Esophagus muscularis mucosa (tissue), 4 donors: ENCODE data around the gene ATXN10. TPM values are rescaled to one million over a fixed set of nuclear protein-coding genes. Genes with fewer than 3 reads are reported as not detected.

Experiments
- DNase-seq: peaks from one replicate; pipeline ENCODE4 v3.0.0-alpha.2; 2017; ENCODE audit errors: extremely low spot score
- H3K27ac ChIP-seq, 4 donors: fragments of 200-600 bp; sonication (generic); replicated peaks in 1 of 4; 1 replicate in 3 of 4; 2 replicates in 1 of 4; pipeline ENCODE4 v1.5.1; 2016 to 2019; ENCODE audit warnings: mild to moderate bottlenecking in 1 of 4
- H3K27me3 ChIP-seq, 4 donors: fragments of 200-600 bp; sonication (generic); one replicate each; pipeline versions ENCODE4 v1.5.1 to v1.6.0; 2016 to 2019
- H3K36me3 ChIP-seq, 4 donors: fragments of 200-600 bp; sonication (generic); one replicate each; pipeline ENCODE4 v1.5.1; 2016 to 2019
- H3K4me1 ChIP-seq, 4 donors: fragments of 200-600 bp; sonication (generic); one replicate each; pipeline ENCODE4 v1.5.1; 2016 to 2019
- H3K4me3 ChIP-seq, 4 donors: fragments of 200-600 bp; sonication (generic); 1 replicate in 2 of 4; 2 replicates in 2 of 4; pipeline ENCODE4 v1.5.1; 2016 to 2019; ENCODE audit warnings: mild to moderate bottlenecking in 4 of 4, moderate library complexity in 1 of 4
- H3K9me3 ChIP-seq, 4 donors: fragments of 200-600 bp; sonication (generic); 1 replicate in 3 of 4; 2 replicates in 1 of 4; pipeline ENCODE4 v1.5.1; 2016 to 2019
- EP300 ChIP-seq: sonication (generic); formaldehyde crosslinking; IDR thresholded peaks from one replicate; pipeline ENCODE4 v1.6.1; 2017; ENCODE audit warnings: antibody characterized with exemption
- POLR2A ChIP-seq: fragments of 450-650 bp; IDR thresholded peaks from one replicate; pipeline ENCODE4 v1.6.1; 2017; ENCODE audit warnings: antibody characterized with exemption, moderate library complexity, mild to moderate bottlenecking, low read depth
- POLR2AphosphoS5 ChIP-seq, 2 donors: sonication (generic); formaldehyde crosslinking; IDR thresholded peaks; one replicate each; pipeline ENCODE4 v1.6.1; 2017; ENCODE audit warnings: antibody characterized with exemption in 2 of 2
- WGBS: methylation state at CpG from one replicate; pipeline ENCODE4 v1.1.5; 2018; 5-methylcytosine and 5-hydroxymethylcytosine counted together
- intact Hi-C: fragments of 100-400 bp; cut with DNase I; formaldehyde crosslinking; loops from one replicate; pipeline ENCODE4 v1.15.1; 2023
- total RNA-seq, 4 donors: library from RNA; depleted of rRNA; stranded (reverse); fragments of >200 nt; gene quantifications; one replicate each; pipeline versions ENCODE4 v1.1.0 to v1.2.1, GENCODE V29; 2016
- TF ChIP-seq, protein P1 (sequence below), 3 experiments: fragments of 200-600 bp in 2 of 3; fragments of 450-650 bp in 1 of 3; sonication (generic) in 2 of 3; IDR thresholded peaks; one replicate each; pipeline ENCODE4 v1.5.1; 2017 to 2019; ENCODE audit warnings: antibody characterized with exemption in 3 of 3, mild to moderate bottlenecking in 2 of 3, moderate library complexity in 1 of 3

The ATXN10 gene
- total RNA-seq, 4 donors from 2014 or later, result 67.5 to 126 (median 91.2) TPM

DNA sequence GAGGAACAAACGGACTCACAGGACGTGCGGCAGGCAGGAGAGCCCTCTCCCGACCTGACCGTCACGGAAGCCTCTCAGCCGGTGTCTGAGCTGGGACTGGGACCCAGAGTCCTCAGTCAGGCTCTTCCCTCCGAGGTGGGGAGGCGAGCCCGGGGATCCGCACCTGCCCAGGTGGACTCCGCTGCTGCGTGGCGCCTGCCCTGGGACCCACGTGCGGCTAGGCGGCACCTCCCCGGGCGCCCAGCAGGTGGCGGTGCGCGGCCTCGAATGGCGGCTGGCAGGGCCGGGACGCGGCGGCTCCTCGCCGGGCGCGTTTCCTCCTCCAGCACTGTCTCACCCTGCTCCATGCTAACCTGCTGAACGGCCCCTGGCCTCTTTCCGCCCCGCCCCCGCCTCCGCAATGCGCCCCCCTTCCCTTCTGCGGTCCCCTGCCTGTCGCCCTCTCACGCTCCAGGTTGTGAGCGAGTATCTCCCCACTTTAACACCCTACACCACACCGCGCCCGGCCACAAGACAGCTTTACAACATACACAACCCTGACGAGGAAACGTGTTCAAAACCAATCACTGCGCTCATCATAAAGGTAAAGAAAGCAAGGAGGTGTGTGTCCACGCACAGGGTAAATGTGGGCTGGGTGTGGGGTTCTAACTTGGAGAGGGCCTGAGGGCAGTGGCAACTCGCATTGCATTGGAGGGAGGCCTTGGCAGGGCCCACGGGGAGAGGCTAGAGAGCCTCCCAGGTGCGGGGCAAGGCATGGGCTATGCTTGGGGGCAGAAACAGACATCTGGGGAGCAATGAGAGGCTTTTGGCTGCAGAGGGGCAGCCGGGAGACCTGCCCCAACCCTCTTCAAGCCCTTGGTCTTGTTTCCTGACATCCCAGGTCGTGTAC lies 25.9 kb upstream of the ATXN10 start:
- peaks cover 9 to 11% (median 10%) of the 10 kb centered on the region in 4 donors for H3K4me1 ChIP-seq
- TF ChIP-seq, protein P1, sequence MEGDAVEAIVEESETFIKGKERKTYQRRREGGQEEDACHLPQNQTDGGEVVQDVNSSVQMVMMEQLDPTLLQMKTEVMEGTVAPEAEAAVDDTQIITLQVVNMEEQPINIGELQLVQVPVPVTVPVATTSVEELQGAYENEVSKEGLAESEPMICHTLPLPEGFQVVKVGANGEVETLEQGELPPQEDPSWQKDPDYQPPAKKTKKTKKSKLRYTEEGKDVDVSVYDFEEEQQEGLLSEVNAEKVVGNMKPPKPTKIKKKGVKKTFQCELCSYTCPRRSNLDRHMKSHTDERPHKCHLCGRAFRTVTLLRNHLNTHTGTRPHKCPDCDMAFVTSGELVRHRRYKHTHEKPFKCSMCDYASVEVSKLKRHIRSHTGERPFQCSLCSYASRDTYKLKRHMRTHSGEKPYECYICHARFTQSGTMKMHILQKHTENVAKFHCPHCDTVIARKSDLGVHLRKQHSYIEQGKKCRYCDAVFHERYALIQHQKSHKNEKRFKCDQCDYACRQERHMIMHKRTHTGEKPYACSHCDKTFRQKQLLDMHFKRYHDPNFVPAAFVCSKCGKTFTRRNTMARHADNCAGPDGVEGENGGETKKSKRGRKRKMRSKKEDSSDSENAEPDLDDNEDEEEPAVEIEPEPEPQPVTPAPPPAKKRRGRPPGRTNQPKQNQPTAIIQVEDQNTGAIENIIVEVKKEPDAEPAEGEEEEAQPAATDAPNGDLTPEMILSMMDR (IDR thresholded peaks at IDR 0.05), result peak; percentile 94 to 99 (median 97)
- no peak for TF ChIP-seq POLR2A

DNA sequence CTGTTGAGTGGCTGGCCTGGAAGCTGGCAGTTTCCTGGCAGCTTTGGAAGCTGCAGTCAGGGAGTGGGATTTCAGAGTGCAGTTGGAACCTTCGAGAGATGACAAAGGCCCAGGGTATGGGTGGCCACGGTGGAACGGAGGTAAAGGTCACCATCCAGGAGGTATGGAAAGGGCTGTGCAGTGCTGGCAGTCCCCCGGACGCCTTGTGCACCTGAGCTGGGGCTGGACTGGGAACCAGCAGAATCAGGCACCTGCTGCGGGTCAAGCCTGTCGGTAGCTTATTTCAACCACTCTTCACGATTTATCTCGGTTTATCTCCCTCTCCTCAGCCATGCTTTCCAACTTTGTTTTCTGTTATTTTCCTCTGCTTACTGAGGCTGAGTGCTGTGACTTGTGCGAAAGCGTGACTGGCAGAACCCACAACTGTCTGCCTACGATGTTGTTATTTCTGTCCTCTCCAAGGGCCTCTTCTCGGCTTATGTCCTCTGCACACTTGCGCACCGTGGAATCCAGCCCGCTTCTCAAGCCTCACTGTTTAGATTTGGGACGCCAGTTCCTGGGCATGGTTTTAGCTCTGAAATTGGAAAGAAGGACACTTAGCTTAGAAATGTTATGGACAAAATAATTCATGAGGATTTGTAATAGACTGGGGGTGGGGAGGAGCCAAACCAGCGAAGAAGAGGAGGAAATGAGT lies 24.0 kb upstream of the ATXN10 start:
- peaks cover 0 to 65% (median 7%) of the 10 kb centered on the region in 4 donors for H3K27me3 ChIP-seq
- H3K36me3 ChIP-seq, result no peaks in the 10 kb centered on the region
- TF ChIP-seq EP300 (no peak), POLR2A (no peak), POLR2AphosphoS5 (IDR thresholded peaks at IDR 0.05) (no peak)
- TF ChIP-seq, protein P1 (IDR thresholded peaks at IDR 0.05), result no peak
- intact Hi-C loops, result loop anchor here (10.0 kb wide), 1 partner anchor 187 kb away; no protein-coding TSS in a partner anchor
- WGBS, result 88% methylated on average over 18 of the region's 18 CpGs
- no peak overlapping the region for H3K4me3 ChIP-seq
- H3K27ac ChIP-seq, result no peak overlapping the region
- no peak for DNase-seq
- no peaks in the 10 kb centered on the region for H3K9me3 ChIP-seq
- H3K4me1 ChIP-seq, result peaks cover 9 to 11% (median 10%) of the 10 kb centered on the region in 4 donors

More for the DNA sequence above, 25.9 kb upstream of the ATXN10 start:
- Histone ChIP-seq H3K27ac (no peak overlapping the region), H3K27me3 (peaks cover 0 to 67% (median 8%) of the 10 kb centered on the region in 4 donors), H3K9me3 (no peaks in the 10 kb centered on the region), H3K4me3 (peak overlapping the region in 2 of 4 donors; percentile 5 to 27), H3K36me3 (no peaks in the 10 kb centered on the region)
- 37% methylated on average over 31 of the region's 54 CpGs for whole genome bisulfite sequencing
- no peak for DNase-seq
- intact Hi-C loops, result loop anchor here (10.0 kb wide), 1 partner anchor 189 kb away; no protein-coding TSS in a partner anchor

DNA sequence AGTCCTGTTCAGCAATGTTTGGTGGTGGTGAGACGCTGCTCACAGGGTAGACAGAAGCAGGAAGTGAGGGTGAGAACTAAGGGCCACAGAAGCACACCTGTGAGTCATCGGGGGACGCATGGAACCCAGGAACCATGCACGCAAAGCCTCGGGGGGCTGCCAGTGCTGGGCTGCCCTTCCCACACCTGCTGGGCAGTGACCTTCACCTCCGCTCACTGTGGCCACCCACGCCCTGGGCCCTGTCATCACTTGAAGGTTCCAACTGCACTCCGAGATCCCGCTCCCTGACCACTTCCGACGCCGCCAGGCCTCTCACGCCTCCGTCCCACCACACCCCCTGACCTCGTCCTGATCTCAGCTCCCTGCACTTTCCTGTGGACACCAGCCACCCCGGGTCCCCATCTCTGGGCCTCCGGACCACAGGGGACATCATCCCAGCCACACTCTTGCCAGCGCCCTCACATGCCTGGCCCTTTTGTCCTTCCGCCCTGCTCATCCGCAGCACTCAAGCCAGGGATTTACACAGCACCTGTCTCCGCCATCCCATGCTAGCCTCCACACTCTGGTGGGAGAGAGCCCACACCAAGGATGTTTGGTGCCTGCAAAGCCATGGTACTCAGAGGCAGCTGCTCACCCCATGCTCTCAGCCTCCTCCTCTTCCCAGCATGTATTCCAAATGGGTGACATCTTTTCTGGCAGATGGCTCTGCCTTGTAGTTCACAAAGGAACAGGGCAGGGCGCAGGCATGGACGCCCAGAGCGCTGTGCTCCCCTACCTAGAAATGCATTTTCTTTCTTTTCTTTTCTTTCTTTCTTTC lies 23.1 kb upstream of the ATXN10 start:
- no peaks in the 10 kb centered on the region for H3K36me3 ChIP-seq
- H3K4me1 ChIP-seq, result peaks cover 9 to 11% (median 10%) of the 10 kb centered on the region in 4 donors
- H3K27me3 ChIP-seq, result peaks cover 0 to 68% (median 8%) of the 10 kb centered on the region in 4 donors
- TF ChIP-seq EP300 (no peak), POLR2A (no peak), POLR2AphosphoS5 (IDR thresholded peaks at IDR 0.05) (no peak)
- TF ChIP-seq, protein P1 (IDR thresholded peaks at IDR 0.05), result no peak
- no peak overlapping the region for H3K27ac ChIP-seq
- DNase-seq, result no peak
- 76% methylated on average over 24 of the region's 24 CpGs for WGBS
- no peaks in the 10 kb centered on the region for H3K9me3 ChIP-seq
- intact Hi-C loops, result loop anchor here (10.0 kb wide), 1 partner anchor 186 kb away; no protein-coding TSS in a partner anchor
- no peak overlapping the region for H3K4me3 ChIP-seq

DNA sequence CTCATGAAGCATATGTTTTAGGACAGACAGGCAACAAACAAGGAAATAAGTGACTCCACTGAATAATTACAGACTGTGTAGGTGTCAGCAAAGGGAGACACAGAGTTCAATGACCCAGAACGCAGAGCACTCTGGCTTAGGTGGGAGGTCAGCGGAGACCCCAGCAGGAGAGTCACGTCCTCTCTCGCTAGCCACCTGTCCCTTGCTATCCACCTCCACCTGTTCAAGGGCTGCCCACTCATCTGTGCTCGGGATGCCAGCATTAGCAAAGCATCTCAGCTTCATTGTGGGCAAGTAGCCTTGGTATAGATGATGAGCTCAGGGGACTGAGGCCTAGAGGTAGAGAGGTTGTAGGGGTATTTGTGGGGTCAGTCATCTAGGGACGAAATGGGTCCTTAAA lies 21.8 kb upstream of the ATXN10 start:
- WGBS, result 98% methylated on average over 6 of the region's 6 CpGs
- H3K9me3 ChIP-seq, result no peaks in the 10 kb centered on the region
- H3K27ac ChIP-seq, result no peak overlapping the region
- H3K4me3 ChIP-seq, result no peak overlapping the region
- TF ChIP-seq EP300, result no peak
- TF ChIP-seq POLR2A, result no peak
- TF ChIP-seq POLR2AphosphoS5 (IDR thresholded peaks at IDR 0.05), result no peak
- TF ChIP-seq, protein P1 (IDR thresholded peaks at IDR 0.05), result no peak
- H3K27me3 ChIP-seq, result peaks cover 0 to 65% (median 8%) of the 10 kb centered on the region in 4 donors
- H3K36me3 ChIP-seq, result no peaks in the 10 kb centered on the region
- H3K4me1 ChIP-seq, result peaks cover 9 to 11% (median 10%) of the 10 kb centered on the region in 4 donors
- no peak for DNase-seq
- intact Hi-C loops, result loop anchor here (10.0 kb wide), 1 partner anchor 185 kb away; no protein-coding TSS in a partner anchor
